Mucosa of rectum (tissue), 2 donors: Measurements from ENCODE around the gene TCOF1.
A peak's percentile ranks its signal among the peaks of the same experiment; 100 is the strongest.
"Not testable (repeated sequence)": the region's sequence is repeated elsewhere in the genome, so short reads cannot be mapped to it uniquely, and the experiment has no call there.

Experiments
- H3K27ac ChIP-seq, 2 donors: one replicate each; pipeline ENCODE4 v1.7.0; 2013; ENCODE audit warnings: inconsistent platforms in 2 of 2, low read depth in 2 of 2, low read length in 2 of 2
- H3K27me3 ChIP-seq, 2 donors: one replicate each; pipeline ENCODE4 v1.7.0; 2013; ENCODE audit warnings: low read length in 2 of 2; ENCODE audit not compliant: control insufficient read depth in 2 of 2, insufficient read depth in 2 of 2
- H3K36me3 ChIP-seq, 2 donors: one replicate each; pipeline ENCODE4 v1.7.0; 2013; ENCODE audit warnings: low read length in 2 of 2; ENCODE audit not compliant: control insufficient read depth in 2 of 2, insufficient read depth in 2 of 2
- H3K4me1 ChIP-seq, 2 donors: one replicate each; pipeline ENCODE4 v1.7.0; 2013; ENCODE audit warnings: low read length in 2 of 2, mild to moderate bottlenecking in 1 of 2; ENCODE audit not compliant: control insufficient read depth in 2 of 2, insufficient read depth in 2 of 2
- H3K4me3 ChIP-seq, 2 donors: one replicate each; pipeline ENCODE4 v1.7.0; 2013; ENCODE audit warnings: low read length in 2 of 2
- H3K9ac ChIP-seq, 2 donors: one replicate each; pipeline ENCODE4 v1.7.0; 2013; ENCODE audit warnings: low read length in 2 of 2, low read depth in 1 of 2, mild to moderate bottlenecking in 1 of 2
- H3K9me3 ChIP-seq, 2 donors: one replicate each; pipeline ENCODE4 v1.7.0; 2013; ENCODE audit warnings: low read length in 2 of 2; ENCODE audit not compliant: control insufficient read depth in 2 of 2
- donor health status: healthy.
- donor health status: Normal muscosa, but diverticular disease.

Gene TCOF1

GRCh38 chr5:150426165-150426564 lies 68.7 kb downstream of the TCOF1 start:
- peaks cover 8 to 15% of the 10 kb centered on the region in 2 donors for H3K4me1 ChIP-seq
- not testable (repeated sequence) for H3K9me3 ChIP-seq, H3K36me3 ChIP-seq, H3K4me3 ChIP-seq, H3K9ac ChIP-seq, H3K27ac ChIP-seq, H3K27me3 ChIP-seq

GRCh38 chr5:150428106-150428876 lies 70.8 kb downstream of the TCOF1 start:
- no peaks in the 10 kb centered on the region for H3K36me3 ChIP-seq
- H3K4me3 ChIP-seq: peak overlapping the region; percentile 7 to 34
- H3K9ac ChIP-seq: peak overlapping the region in 1 of 2 donors; percentile 59
- no peaks in the 10 kb centered on the region for H3K9me3 ChIP-seq
- peak overlapping the region; percentile 48 to 82 for H3K27ac ChIP-seq
- no peaks in the 10 kb centered on the region for H3K27me3 ChIP-seq
- H3K4me1 ChIP-seq: peaks cover 8 to 15% of the 10 kb centered on the region in 2 donors

- Histone ChIP-seq H3K4me3 (peak overlapping the region in 1 of 2 donors; percentile 34), H3K4me1 (peaks cover 8 to 15% of the 10 kb centered on the region in 2 donors), H3K27me3 (no peaks in the 10 kb centered on the region), H3K27ac (peak overlapping the region; percentile 48 to 82), H3K9me3 (no peaks in the 10 kb centered on the region), H3K9ac (no peak overlapping the region), H3K36me3 (no peaks in the 10 kb centered on the region)
Measured at GRCh38 chr5:150428978-150429377, 71.5 kb downstream of the TCOF1 start.

GRCh38 chr5:150429410-150429873 lies 71.9 kb downstream of the TCOF1 start:
- Histone ChIP-seq H3K4me1 (peaks cover 8 to 15% of the 10 kb centered on the region in 2 donors), H3K36me3 (no peaks in the 10 kb centered on the region), H3K27ac (peak overlapping the region in 1 of 2 donors; percentile 82), H3K9ac (no peak overlapping the region), H3K27me3 (no peaks in the 10 kb centered on the region), H3K4me3 (no peak overlapping the region), H3K9me3 (no peaks in the 10 kb centered on the region)

- Histone ChIP-seq H3K27me3 (no peaks in the 10 kb centered on the region), H3K4me3 (no peak overlapping the region), H3K9me3 (no peaks in the 10 kb centered on the region), H3K36me3 (no peaks in the 10 kb centered on the region), H3K27ac (no peak overlapping the region), H3K4me1 (peaks cover 8 to 15% of the 10 kb centered on the region in 2 donors), H3K9ac (no peak overlapping the region)
Measured at GRCh38 chr5:150431048-150431447, 73.6 kb downstream of the TCOF1 start.

- Histone ChIP-seq H3K9ac (no peak overlapping the region), H3K4me3 (no peak overlapping the region), H3K4me1 (peaks cover 8 to 17% of the 10 kb centered on the region in 2 donors), H3K36me3 (no peaks in the 10 kb centered on the region), H3K9me3 (no peaks in the 10 kb centered on the region), H3K27me3 (no peaks in the 10 kb centered on the region), H3K27ac (no peak overlapping the region)
Measured at GRCh38 chr5:150431574-150431973, 74.1 kb downstream of the TCOF1 start.

GRCh38 chr5:150434464-150434863 lies 77.0 kb downstream of the TCOF1 start:
- H3K9ac ChIP-seq: no peak overlapping the region

GRCh38 chr5:150436141-150436680 lies 78.7 kb downstream of the TCOF1 start:
- no peak overlapping the region for H3K4me3 ChIP-seq
- no peaks in the 10 kb centered on the region for H3K27me3 ChIP-seq
- no peak overlapping the region for H3K27ac ChIP-seq
- H3K4me1 ChIP-seq: peaks cover 0 to 2% of the 10 kb centered on the region in 2 donors
- no peaks in the 10 kb centered on the region for H3K9me3 ChIP-seq
- H3K9ac ChIP-seq: peak overlapping the region in 1 of 2 donors; percentile 36
- H3K36me3 ChIP-seq: peaks cover 0 to 3% of the 10 kb centered on the region in 2 donors

More at GRCh38 chr5:150434464-150434863, 77.0 kb downstream of the TCOF1 start:
- no peaks in the 10 kb centered on the region for H3K9me3 ChIP-seq
- H3K4me1 ChIP-seq: peaks cover 0 to 2% of the 10 kb centered on the region in 2 donors
- no peak overlapping the region for H3K27ac ChIP-seq
- no peaks in the 10 kb centered on the region for H3K27me3 ChIP-seq
- H3K36me3 ChIP-seq: no peaks in the 10 kb centered on the region
- H3K4me3 ChIP-seq: no peak overlapping the region

GRCh38 chr5:150438873-150439546 lies 81.5 kb downstream of the TCOF1 start:
- peaks cover 0 to 2% of the 10 kb centered on the region in 2 donors for H3K4me1 ChIP-seq
- H3K27ac ChIP-seq: no peak overlapping the region
- H3K36me3 ChIP-seq: peaks cover 9 to 17% of the 10 kb centered on the region in 2 donors
- no peak overlapping the region for H3K9ac ChIP-seq
- no peaks in the 10 kb centered on the region for H3K27me3 ChIP-seq
- H3K9me3 ChIP-seq: no peaks in the 10 kb centered on the region
- no peak overlapping the region for H3K4me3 ChIP-seq
